ENCODE data around the gene DMWD. TPM values are rescaled to one million over a fixed set of nuclear protein-coding genes. Genes with fewer than 3 reads are reported as not detected.

The DMWD gene
- total and polyA plus RNA-seq, 2 of the 13 experiments (the other 11 are each of a cell fraction or from before 2014, with no cell fraction given), result 10.3 to 14.9 TPM

GRCh38 chr19:45768984-45769782, 23.5 kb downstream of the DMWD start, which contains the start of gene SIX5 (continued):
- TF ChIP-seq ETV5 (CRISPR knock-in tag; IDR thresholded peaks at IDR 0.05; ENCODE audit: borderline replicate concordance) (peak; percentile 35; the same call in 1 of the 2 replicates), ZNF431 (CRISPR knock-in tag; IDR thresholded peaks at IDR 0.05; ENCODE audit: borderline replicate concordance, low read depth) (0 out of 2 replicates have a peak, but pooled peaks have one; percentile 43), ZNF775 (CRISPR knock-in tag; IDR thresholded peaks at IDR 0.05; ENCODE audit: borderline replicate concordance) (no peak), RBM22 (optimal IDR thresholded peaks at IDR 0.05; ENCODE audit: low read length) (no peak), ZNF367 (CRISPR knock-in tag; IDR thresholded peaks at IDR 0.05; ENCODE audit: borderline replicate concordance) (no peak), ZNF543 (CRISPR knock-in tag; IDR thresholded peaks at IDR 0.05) (peak; percentile 55; the same call in 1 of the 2 replicates), SNRNP70 (IDR thresholded peaks at IDR 0.05; ENCODE audit: low read depth, low read length) (no peak), FOXO4 (CRISPR knock-in tag; conservative IDR thresholded peaks at IDR 0.05) (no peak), ZNF614 (CRISPR knock-in tag; IDR thresholded peaks at IDR 0.05; ENCODE audit: borderline replicate concordance) (peak; percentile 80; the same call in 1 of the 2 replicates), MAFF (IDR thresholded peaks at IDR 0.05; ENCODE audit: low read depth, low read length) (no peak), KDM5B (CRISPR knock-in tag; IDR thresholded peaks at IDR 0.05; ENCODE audit: borderline replicate concordance) (no peak), ZNF136 (CRISPR knock-in tag; IDR thresholded peaks at IDR 0.05; ENCODE audit: low read depth) (no peak), ZFP62 (CRISPR knock-in tag; IDR thresholded peaks at IDR 0.05) (no peak), RORA (CRISPR knock-in tag; IDR thresholded peaks at IDR 0.05) (no peak), ZNF383 (CRISPR knock-in tag; IDR thresholded peaks at IDR 0.05; ENCODE audit: borderline replicate concordance) (no peak), ZNF350 (CRISPR knock-in tag; IDR thresholded peaks at IDR 0.05; ENCODE audit: borderline replicate concordance, low read depth) (peak; percentile 35; the same call in 1 of the 2 replicates), ZNF362 (CRISPR knock-in tag; IDR thresholded peaks at IDR 0.05; ENCODE audit: borderline replicate concordance) (no peak; the same call in 1 of the 2 replicates), ZBTB26 (CRISPR knock-in tag; IDR thresholded peaks at IDR 0.05; ENCODE audit: borderline replicate concordance) (no peak; the same call in none of the 2 replicates), POGZ (CRISPR knock-in tag; IDR thresholded peaks at IDR 0.05) (peak; percentile 67; the same call in 1 of the 2 replicates), ZNF713 (CRISPR knock-in tag; IDR thresholded peaks at IDR 0.05) (no peak), ZNF776 (CRISPR knock-in tag; IDR thresholded peaks at IDR 0.05) (peak; percentile 61; the same call in 1 of the 2 replicates), TAF15 (IDR thresholded peaks at IDR 0.05; ENCODE audit: low read depth, low read length, poor library complexity, severe bottlenecking) (peak; percentile 37), FUBP1 (CRISPR knock-in tag; IDR thresholded peaks at IDR 0.05; ENCODE audit: borderline replicate concordance) (no peak), KLF11 (CRISPR knock-in tag; IDR thresholded peaks at IDR 0.05) (no peak; the same call in 1 of the 2 replicates)
